Measurements from ENCODE around the gene LY6G5B.

DNA sequence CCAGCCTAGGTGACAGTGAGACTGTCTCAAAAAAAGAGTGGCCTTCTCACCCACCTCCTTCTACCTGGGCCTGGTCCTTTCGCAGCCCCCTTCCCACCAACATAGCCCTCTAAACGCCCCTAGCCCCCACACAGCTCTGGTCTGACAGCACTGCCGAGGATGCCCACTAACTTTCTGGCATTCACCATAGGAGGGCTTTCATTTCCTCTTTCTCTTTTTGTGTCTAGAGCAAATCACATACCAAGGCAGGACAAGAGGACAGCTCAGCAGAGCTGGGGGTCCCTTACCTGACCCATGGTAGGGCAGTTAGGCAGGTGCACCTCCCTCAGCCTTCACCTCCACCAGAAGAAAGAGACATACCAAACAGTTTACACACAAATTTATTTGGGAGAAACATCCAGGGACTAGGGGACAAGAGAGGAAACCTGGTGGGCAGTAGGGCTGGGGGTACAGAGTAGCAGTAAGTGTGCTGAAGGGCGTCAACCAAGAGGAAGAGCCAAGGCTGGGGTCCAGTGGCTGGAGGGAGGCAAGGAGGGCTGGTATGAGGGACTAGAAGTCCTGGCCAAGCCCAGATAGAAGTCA is 6.6 kb downstream of the LY6G5B start:
- TF ChIP-seq, protein P1, sequence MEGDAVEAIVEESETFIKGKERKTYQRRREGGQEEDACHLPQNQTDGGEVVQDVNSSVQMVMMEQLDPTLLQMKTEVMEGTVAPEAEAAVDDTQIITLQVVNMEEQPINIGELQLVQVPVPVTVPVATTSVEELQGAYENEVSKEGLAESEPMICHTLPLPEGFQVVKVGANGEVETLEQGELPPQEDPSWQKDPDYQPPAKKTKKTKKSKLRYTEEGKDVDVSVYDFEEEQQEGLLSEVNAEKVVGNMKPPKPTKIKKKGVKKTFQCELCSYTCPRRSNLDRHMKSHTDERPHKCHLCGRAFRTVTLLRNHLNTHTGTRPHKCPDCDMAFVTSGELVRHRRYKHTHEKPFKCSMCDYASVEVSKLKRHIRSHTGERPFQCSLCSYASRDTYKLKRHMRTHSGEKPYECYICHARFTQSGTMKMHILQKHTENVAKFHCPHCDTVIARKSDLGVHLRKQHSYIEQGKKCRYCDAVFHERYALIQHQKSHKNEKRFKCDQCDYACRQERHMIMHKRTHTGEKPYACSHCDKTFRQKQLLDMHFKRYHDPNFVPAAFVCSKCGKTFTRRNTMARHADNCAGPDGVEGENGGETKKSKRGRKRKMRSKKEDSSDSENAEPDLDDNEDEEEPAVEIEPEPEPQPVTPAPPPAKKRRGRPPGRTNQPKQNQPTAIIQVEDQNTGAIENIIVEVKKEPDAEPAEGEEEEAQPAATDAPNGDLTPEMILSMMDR (IDR thresholded peaks at IDR 0.05 in 8 of 11, conservative IDR thresholded peaks at IDR 0.05 in 3 of 11) = no peak
- TF ChIP-seq POLR2A (IDR thresholded peaks at IDR 0.05) = no peak

Measured in spleen (tissue), 7 donors.